ENCODE results near the gene AKAP11. TPM values are rescaled to one million over a fixed set of nuclear protein-coding genes. Genes with fewer than 3 reads are reported as not detected.

AKAP11 gene
- polyA plus RNA-seq, 3 donors: 1.2 to 6.8 (median 1.7) TPM

DNA sequence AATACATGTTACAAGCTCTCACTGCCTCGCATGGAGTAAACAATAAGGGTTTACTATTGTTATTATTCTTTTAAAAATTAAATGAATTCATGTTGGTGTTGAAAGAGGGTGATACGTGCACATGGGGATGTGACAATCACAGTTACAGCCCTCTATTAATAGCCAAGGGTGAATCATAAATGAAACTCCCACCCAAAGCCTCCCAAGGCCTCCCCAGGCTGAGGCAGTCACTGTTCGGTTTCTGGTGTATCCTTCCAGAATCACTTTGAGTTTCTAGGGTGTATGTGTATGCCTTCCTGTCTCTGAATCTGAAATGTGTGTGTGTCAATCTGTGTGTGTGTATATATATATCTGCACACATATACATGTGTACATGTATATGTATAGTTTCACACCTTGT, 73.4 kb downstream of the AKAP11 start:
- no CpG with 5 or more reads among the region's 3 CpGs for WGBS (ENCODE audit: insufficient coverage)
- no peak overlapping the region for H2AFZ ChIP-seq (ENCODE audit: insufficient read depth, low read depth, low read length, poor library complexity, severe bottlenecking)

DNA sequence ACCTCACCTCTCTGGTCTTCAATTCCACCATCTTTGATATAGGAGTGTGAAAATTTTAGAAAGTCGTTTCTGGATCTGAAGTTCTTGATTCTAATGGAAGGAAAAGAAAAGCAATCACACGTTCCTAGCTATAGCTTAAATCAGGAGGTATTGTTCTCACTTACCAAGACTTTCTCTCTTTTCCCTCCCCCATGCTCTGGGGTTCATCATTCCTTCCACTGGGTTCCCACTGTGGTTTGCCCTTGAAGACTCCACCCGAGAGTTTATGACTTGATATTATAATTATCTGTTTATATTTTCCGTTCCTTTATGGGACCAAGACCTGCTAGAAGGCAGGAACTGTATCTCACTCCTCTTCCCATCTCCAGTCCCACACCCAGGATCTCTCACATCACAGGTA, 76.6 kb downstream of the AKAP11 start:
- H4K20me1 ChIP-seq (ENCODE audit: insufficient read depth, low read length): no peaks in the 10 kb centered on the region
- H3K9ac ChIP-seq (ENCODE audit: insufficient read depth, low read length, poor library complexity, severe bottlenecking): no peak overlapping the region
- no peaks in the 10 kb centered on the region for H3K36me3 ChIP-seq (replicated peaks in 1 of 2; ENCODE audit: control insufficient read depth in 1 of 2, insufficient read depth in 2 of 2, low read length in 2 of 2)
- no peaks in the 10 kb centered on the region for H3K79me2 ChIP-seq (ENCODE audit: insufficient read depth, low read length)
- Mint-ChIP-seq H3K27me3 (ENCODE audit: low read depth in 3 of 3) (peaks cover 0 to 4% (median 0%) of the 10 kb centered on the region in 3 donors), H3K9me3 (no peaks in the 10 kb centered on the region), H3K36me3 (no peaks in the 10 kb centered on the region), H3K4me3 (no peak overlapping the region), H3K4me1 (no peaks in the 10 kb centered on the region), H3K27ac (no peak overlapping the region)
- H3K4me3 ChIP-seq (replicated peaks in 1 of 3; ENCODE audit: low read depth in 2 of 3, low read length in 3 of 3): no peak overlapping the region
- H3K4me2 ChIP-seq (replicated peaks; ENCODE audit: extremely low read depth, low read length, poor library complexity, severe bottlenecking): no peak overlapping the region
- H2AFZ ChIP-seq (ENCODE audit: insufficient read depth, low read depth, low read length, poor library complexity, severe bottlenecking): no peak overlapping the region
- intact Hi-C loops (cut with micrococcal nuclease): no loop called here
- no peak for DNase-seq
- WGBS (ENCODE audit: insufficient coverage): no CpG with 5 or more reads among the region's 4 CpGs
- H3K4me1 ChIP-seq (ENCODE audit: control insufficient read depth in 1 of 2, insufficient read depth in 2 of 2, low read length in 2 of 2): no peaks in the 10 kb centered on the region
- TF ChIP-seq, protein P1, sequence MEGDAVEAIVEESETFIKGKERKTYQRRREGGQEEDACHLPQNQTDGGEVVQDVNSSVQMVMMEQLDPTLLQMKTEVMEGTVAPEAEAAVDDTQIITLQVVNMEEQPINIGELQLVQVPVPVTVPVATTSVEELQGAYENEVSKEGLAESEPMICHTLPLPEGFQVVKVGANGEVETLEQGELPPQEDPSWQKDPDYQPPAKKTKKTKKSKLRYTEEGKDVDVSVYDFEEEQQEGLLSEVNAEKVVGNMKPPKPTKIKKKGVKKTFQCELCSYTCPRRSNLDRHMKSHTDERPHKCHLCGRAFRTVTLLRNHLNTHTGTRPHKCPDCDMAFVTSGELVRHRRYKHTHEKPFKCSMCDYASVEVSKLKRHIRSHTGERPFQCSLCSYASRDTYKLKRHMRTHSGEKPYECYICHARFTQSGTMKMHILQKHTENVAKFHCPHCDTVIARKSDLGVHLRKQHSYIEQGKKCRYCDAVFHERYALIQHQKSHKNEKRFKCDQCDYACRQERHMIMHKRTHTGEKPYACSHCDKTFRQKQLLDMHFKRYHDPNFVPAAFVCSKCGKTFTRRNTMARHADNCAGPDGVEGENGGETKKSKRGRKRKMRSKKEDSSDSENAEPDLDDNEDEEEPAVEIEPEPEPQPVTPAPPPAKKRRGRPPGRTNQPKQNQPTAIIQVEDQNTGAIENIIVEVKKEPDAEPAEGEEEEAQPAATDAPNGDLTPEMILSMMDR (IDR thresholded peaks at IDR 0.05): no peak
- no peaks in the 10 kb centered on the region for H3K9me3 ChIP-seq (replicated peaks in 1 of 2; ENCODE audit: control insufficient read depth in 1 of 2, insufficient read depth in 1 of 2, low read length in 2 of 2)
- no peaks in the 10 kb centered on the region for H3K27me3 ChIP-seq (ENCODE audit: control insufficient read depth in 2 of 2, insufficient read depth in 2 of 2, low read length in 2 of 2)
- no peak overlapping the region for H3K27ac ChIP-seq (ENCODE audit: low read depth in 1 of 2, low read length in 2 of 2)

More for the DNA sequence above, 73.4 kb downstream of the AKAP11 start:
- H3K27ac Mint-ChIP-seq: no peak overlapping the region
- H3K9ac ChIP-seq (ENCODE audit: insufficient read depth, low read length, poor library complexity, severe bottlenecking): no peak overlapping the region
- DNase-seq: no peak
- H3K9me3 ChIP-seq (replicated peaks in 1 of 2; ENCODE audit: control insufficient read depth in 1 of 2, insufficient read depth in 1 of 2, low read length in 2 of 2): no peaks in the 10 kb centered on the region
- H3K79me2 ChIP-seq (ENCODE audit: insufficient read depth, low read length): no peaks in the 10 kb centered on the region
- no peaks in the 10 kb centered on the region for H3K36me3 ChIP-seq (replicated peaks in 1 of 2; ENCODE audit: control insufficient read depth in 1 of 2, insufficient read depth in 2 of 2, low read length in 2 of 2)
- TF ChIP-seq, protein P1 (IDR thresholded peaks at IDR 0.05): no peak
- H3K27ac ChIP-seq (ENCODE audit: low read depth in 1 of 2, low read length in 2 of 2): no peak overlapping the region
- H3K27me3 ChIP-seq (ENCODE audit: control insufficient read depth in 2 of 2, insufficient read depth in 2 of 2, low read length in 2 of 2): no peaks in the 10 kb centered on the region
- no peaks in the 10 kb centered on the region for H3K4me1 ChIP-seq (ENCODE audit: control insufficient read depth in 1 of 2, insufficient read depth in 2 of 2, low read length in 2 of 2)
- H3K9me3 Mint-ChIP-seq: peaks cover 0 to 3% (median 0%) of the 10 kb centered on the region in 7 donors
- no peaks in the 10 kb centered on the region for H4K20me1 ChIP-seq (ENCODE audit: insufficient read depth, low read length)
- H3K4me1 Mint-ChIP-seq: no peaks in the 10 kb centered on the region
- intact Hi-C loops (cut with micrococcal nuclease): no loop called here
- no peak overlapping the region for H3K4me3 Mint-ChIP-seq
- no peak overlapping the region for H3K4me2 ChIP-seq (replicated peaks; ENCODE audit: extremely low read depth, low read length, poor library complexity, severe bottlenecking)
- H3K36me3 Mint-ChIP-seq: no peaks in the 10 kb centered on the region
- H3K27me3 Mint-ChIP-seq (ENCODE audit: low read depth in 3 of 3): peaks cover 0 to 3% (median 2%) of the 10 kb centered on the region in 3 donors
- no peak overlapping the region for H3K4me3 ChIP-seq (replicated peaks in 1 of 3; ENCODE audit: low read depth in 2 of 3, low read length in 3 of 3)
